Smooth muscle cell (in vitro differentiated cells): ENCODE measurements around the gene KCNN3. TPM values are rescaled to one million over a fixed set of nuclear protein-coding genes. Genes with fewer than 3 reads are reported as not detected.

Experiments
- DNase-seq: peaks from one replicate; lab custom pipeline; 2025; ENCODE audit not compliant: unreplicated experiment; lab: John Stamatoyannopoulos, UW
- H2AFZ ChIP-seq: fragments of 200-600 bp; sonication (generic); 2 replicates; pipeline ENCODE4 v1.6.0; 2016; ENCODE audit warnings: antibody characterized with exemption, low read depth, mild to moderate bottlenecking
- H3F3A ChIP-seq: fragments of 200-600 bp; sonication (generic); 2 replicates; pipeline ENCODE4 v1.6.0; 2017; ENCODE audit warnings: antibody characterized with exemption, low read depth
- H3K27ac ChIP-seq: fragments of 200-600 bp; sonication (generic); 2 replicates; pipeline ENCODE4 v1.5.1; 2016; ENCODE audit warnings: low read depth, mild to moderate bottlenecking
- H3K27me3 ChIP-seq: fragments of 200-600 bp; sonication (generic); 2 replicates; pipeline ENCODE4 v1.6.1; 2016; ENCODE audit warnings: low read depth, mild to moderate bottlenecking
- H3K36me3 ChIP-seq: fragments of 200-600 bp; sonication (generic); 2 replicates; pipeline ENCODE4 v1.5.1; 2016; ENCODE audit warnings: low read depth
- H3K4me1 ChIP-seq: fragments of 200-600 bp; sonication (generic); 2 replicates; pipeline ENCODE4 v1.5.1; 2016; ENCODE audit warnings: low read depth
- H3K4me2 ChIP-seq: fragments of 200-600 bp; sonication (generic); 2 replicates; pipeline ENCODE4 v1.6.0; 2016; ENCODE audit warnings: mild to moderate bottlenecking
- H3K4me3 ChIP-seq: fragments of 200-600 bp; sonication (generic); 2 replicates; pipeline ENCODE4 v1.5.1; 2016; ENCODE audit warnings: mild to moderate bottlenecking
- H3K79me2 ChIP-seq: fragments of 200-600 bp; sonication (generic); 2 replicates; pipeline ENCODE4 v1.6.0; 2016; ENCODE audit warnings: low read depth, mild to moderate bottlenecking
- H3K9ac ChIP-seq: fragments of 200-600 bp; sonication (generic); 2 replicates; pipeline ENCODE4 v1.6.0; 2016; ENCODE audit warnings: low read depth
- H3K9me3 ChIP-seq: fragments of 200-600 bp; sonication (generic); replicated peaks from 2 replicates; pipeline ENCODE4 v1.5.1; 2016; ENCODE audit warnings: low read depth
- H4K20me1 ChIP-seq: fragments of 200-600 bp; sonication (generic); 2 replicates; pipeline ENCODE4 v1.6.0; 2016; ENCODE audit warnings: low read depth
- WGBS: methylation state at CpG from one replicate; pipeline ENCODE4 v1.1.7; 2016; ENCODE audit warnings: low lambda C conversion rate; 5-methylcytosine and 5-hydroxymethylcytosine counted together
- polyA plus RNA-seq: library from polyadenylated mRNA; unstranded; fragments of >200 nt; fragmentation: Nextera tagmentation; extraction: Ambion mirVana; gene quantifications from 2 replicates; pipeline ENCODE4 v1.2.1, GENCODE V29; 2016
- total RNA-seq: library from RNA; depleted of rRNA; stranded (reverse); fragments of >200 nt; gene quantifications from 2 replicates; pipeline ENCODE4 v1.2.3, GENCODE V29; 2014
- TF ChIP-seq, protein P1 (sequence below): fragments of 200-600 bp; sonication (generic); IDR thresholded peaks from 2 replicates; pipeline ENCODE4 v1.5.1; 2017; ENCODE audit warnings: borderline replicate concordance, mild to moderate bottlenecking, antibody characterized with exemption; ENCODE audit not compliant: insufficient read depth, poor library complexity, severe bottlenecking

The KCNN3 gene
- total and polyA plus RNA-seq, 2 experiments from 2014 or later, result 0.18 to 0.77 TPM

DNA sequence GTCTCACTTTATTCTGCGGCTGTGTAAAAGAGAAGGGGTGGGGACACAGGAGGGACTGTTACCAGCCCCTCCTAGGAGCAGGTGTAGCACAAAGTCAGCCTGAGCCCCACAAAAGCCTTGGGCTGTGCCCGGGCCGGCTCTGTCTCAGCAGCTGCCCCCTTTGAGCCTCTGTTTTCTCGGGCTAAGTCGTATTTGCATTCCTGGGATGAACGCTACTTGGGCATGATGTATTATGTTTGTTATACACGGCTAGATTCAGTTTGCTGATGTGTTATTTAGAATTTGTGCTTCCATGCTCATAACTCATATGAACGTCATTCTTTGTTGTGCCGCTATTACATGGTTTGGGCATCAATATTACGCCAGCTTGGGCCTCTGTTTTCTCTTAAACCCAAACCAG lies 47.8 kb downstream of the KCNN3 start:
- no peaks in the 10 kb centered on the region for H3K27me3 ChIP-seq
- no peaks in the 10 kb centered on the region for H4K20me1 ChIP-seq
- H3K79me2 ChIP-seq, result no peaks in the 10 kb centered on the region
- no peaks in the 10 kb centered on the region for H3K9me3 ChIP-seq
- no peak overlapping the region for H3K27ac ChIP-seq
- no peaks in the 10 kb centered on the region for H3K4me1 ChIP-seq
- no peaks in the 10 kb centered on the region for H3F3A ChIP-seq
- no peaks in the 10 kb centered on the region for H3K36me3 ChIP-seq
- H3K4me3 ChIP-seq, result no peak overlapping the region
- H3K4me2 ChIP-seq, result no peak overlapping the region
- no peak overlapping the region for H2AFZ ChIP-seq
- WGBS, result 89% methylated on average over 10 of the region's 10 CpGs
- no peak overlapping the region for H3K9ac ChIP-seq
- no peak for DNase-seq
- TF ChIP-seq, protein P1, sequence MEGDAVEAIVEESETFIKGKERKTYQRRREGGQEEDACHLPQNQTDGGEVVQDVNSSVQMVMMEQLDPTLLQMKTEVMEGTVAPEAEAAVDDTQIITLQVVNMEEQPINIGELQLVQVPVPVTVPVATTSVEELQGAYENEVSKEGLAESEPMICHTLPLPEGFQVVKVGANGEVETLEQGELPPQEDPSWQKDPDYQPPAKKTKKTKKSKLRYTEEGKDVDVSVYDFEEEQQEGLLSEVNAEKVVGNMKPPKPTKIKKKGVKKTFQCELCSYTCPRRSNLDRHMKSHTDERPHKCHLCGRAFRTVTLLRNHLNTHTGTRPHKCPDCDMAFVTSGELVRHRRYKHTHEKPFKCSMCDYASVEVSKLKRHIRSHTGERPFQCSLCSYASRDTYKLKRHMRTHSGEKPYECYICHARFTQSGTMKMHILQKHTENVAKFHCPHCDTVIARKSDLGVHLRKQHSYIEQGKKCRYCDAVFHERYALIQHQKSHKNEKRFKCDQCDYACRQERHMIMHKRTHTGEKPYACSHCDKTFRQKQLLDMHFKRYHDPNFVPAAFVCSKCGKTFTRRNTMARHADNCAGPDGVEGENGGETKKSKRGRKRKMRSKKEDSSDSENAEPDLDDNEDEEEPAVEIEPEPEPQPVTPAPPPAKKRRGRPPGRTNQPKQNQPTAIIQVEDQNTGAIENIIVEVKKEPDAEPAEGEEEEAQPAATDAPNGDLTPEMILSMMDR, result no peak

DNA sequence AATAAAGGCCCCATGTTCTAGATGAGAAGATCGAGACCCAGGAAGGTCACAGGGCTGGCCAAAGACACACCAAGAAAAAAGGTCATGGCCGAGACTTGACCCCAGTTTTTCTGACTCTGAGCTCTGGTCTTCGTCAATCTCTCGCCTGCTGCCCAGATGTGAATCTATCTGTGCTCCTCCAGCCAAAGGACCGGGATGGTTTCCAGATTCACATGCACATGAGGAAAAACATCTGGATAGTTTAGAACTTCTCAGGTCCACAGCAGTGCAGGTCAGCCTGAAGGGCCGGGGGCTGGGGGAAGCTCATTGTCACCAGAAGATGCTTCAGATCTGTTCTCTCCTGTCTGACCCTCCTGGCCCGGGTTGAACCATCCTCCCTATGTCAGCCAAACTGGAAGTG lies 49.0 kb downstream of the KCNN3 start:
- no peak overlapping the region for H3K4me2 ChIP-seq
- no peak overlapping the region for H2AFZ ChIP-seq
- H3K27me3 ChIP-seq, result no peaks in the 10 kb centered on the region
- no peaks in the 10 kb centered on the region for H4K20me1 ChIP-seq
- no peaks in the 10 kb centered on the region for H3K36me3 ChIP-seq
- no peaks in the 10 kb centered on the region for H3F3A ChIP-seq
- DNase-seq, result no peak
- H3K79me2 ChIP-seq, result no peaks in the 10 kb centered on the region
- 76% methylated on average over 7 of the region's 7 CpGs for WGBS
- no peak overlapping the region for H3K27ac ChIP-seq
- TF ChIP-seq, protein P1, result no peak
- H3K9me3 ChIP-seq, result no peaks in the 10 kb centered on the region
- H3K4me1 ChIP-seq, result no peaks in the 10 kb centered on the region
- H3K4me3 ChIP-seq, result no peak overlapping the region
- no peak overlapping the region for H3K9ac ChIP-seq

DNA sequence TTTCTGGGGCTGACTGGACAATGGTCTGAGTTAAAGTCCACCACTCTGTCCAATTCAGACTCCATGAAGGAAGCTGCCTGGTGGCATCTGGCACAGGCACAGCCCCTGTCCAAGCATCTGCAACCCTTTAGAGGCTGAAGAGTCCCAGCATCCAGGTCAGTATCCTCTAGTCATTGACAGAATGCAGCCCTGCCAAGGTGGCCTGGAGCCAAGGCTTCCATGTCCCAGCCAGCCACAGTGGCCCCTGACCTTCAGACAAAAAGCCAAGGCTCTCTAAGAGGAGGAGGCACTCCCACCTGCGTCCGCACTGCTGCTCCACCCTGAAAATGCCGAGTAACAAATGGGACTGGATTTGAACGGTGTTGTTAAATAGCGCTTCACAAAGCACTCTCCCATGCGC lies 49.4 kb downstream of the KCNN3 start:
- WGBS, result 97% methylated on average over 6 of the region's 6 CpGs
- DNase-seq, result no peak
- Histone ChIP-seq H3K27me3 (no peaks in the 10 kb centered on the region), H3K27ac (no peak overlapping the region), H3K79me2 (no peaks in the 10 kb centered on the region), H3K9ac (no peak overlapping the region), H2AFZ (no peak overlapping the region), H3K9me3 (no peaks in the 10 kb centered on the region), H3K4me1 (no peaks in the 10 kb centered on the region), H3F3A (no peaks in the 10 kb centered on the region), H3K36me3 (no peaks in the 10 kb centered on the region), H3K4me2 (no peak overlapping the region), H3K4me3 (no peak overlapping the region), H4K20me1 (no peaks in the 10 kb centered on the region)
- TF ChIP-seq, protein P1, result no peak
